NB4 (cell line): Measurements from ENCODE around the gene FAM169A.

Experiments
- CTCF ChIP-seq: IDR thresholded peaks from one replicate; pipeline ENCODE4 v1.5.1; 2012; ENCODE audit warnings: low read depth, low read length
- POLR2A ChIP-seq: IDR thresholded peaks from 2 replicates; pipeline ENCODE4 v1.6.1; 2011; ENCODE audit warnings: mild to moderate bottlenecking; ENCODE audit not compliant: insufficient read length; ENCODE audit errors: extremely low read depth

GRCh38 chr5:74816875-74817274 is 49.3 kb downstream of the FAM169A start:
- TF ChIP-seq CTCF: no peak
- TF ChIP-seq POLR2A: no peak
